NCI-H2227 (cell line): ENCODE data around the gene GLCCI1.
"Not testable (repeated sequence)": the region's sequence is repeated elsewhere in the genome, so short reads cannot be mapped to it uniquely, and the experiment has no call there.

Experiments
- DNase-seq: peaks from one replicate; lab custom pipeline; 2025; ENCODE audit not compliant: unreplicated experiment; lab: John Stamatoyannopoulos, UW

Gene GLCCI1

GRCh38 chr7:8044761-8045430 is 76.3 kb downstream of the GLCCI1 start:
- no peak for DNase-seq

- DNase-seq: not testable (repeated sequence)
These were observed 79.5 kb downstream of the GLCCI1 start for GRCh38 chr7:8048067-8048466.

GRCh38 chr7:8051373-8051772 is 82.8 kb downstream of the GLCCI1 start:
- no peak for DNase-seq

GRCh38 chr7:8051998-8052397 is 83.4 kb downstream of the GLCCI1 start:
- DNase-seq: no peak

GRCh38 chr7:8052824-8053223 is 84.2 kb downstream of the GLCCI1 start:
- DNase-seq: no peak

- DNase-seq: no peak
These were observed 87.8 kb downstream of the GLCCI1 start for GRCh38 chr7:8056439-8056838.

- DNase-seq: no peak
These were observed 89.0 kb downstream of the GLCCI1 start for GRCh38 chr7:8057566-8057965.

GRCh38 chr7:8058322-8058721 is 89.7 kb downstream of the GLCCI1 start:
- no peak for DNase-seq

- no peak for DNase-seq
These were observed 90.3 kb downstream of the GLCCI1 start for GRCh38 chr7:8058852-8059251.

- DNase-seq: no peak
These were observed 91.6 kb downstream of the GLCCI1 start for GRCh38 chr7:8060241-8060640.

GRCh38 chr7:8063300-8063699 is 94.7 kb downstream of the GLCCI1 start:
- DNase-seq: not testable (repeated sequence)

GRCh38 chr7:8063706-8064297 is 95.2 kb downstream of the GLCCI1 start:
- no peak for DNase-seq

- DNase-seq: no peak
These were observed 96.2 kb downstream of the GLCCI1 start for GRCh38 chr7:8064828-8065227.

GRCh38 chr7:8065356-8065813 is 96.8 kb downstream of the GLCCI1 start:
- DNase-seq: no peak

GRCh38 chr7:8068892-8069686 is 100.5 kb downstream of the GLCCI1 start:
- DNase-seq: no peak

- DNase-seq: no peak
These were observed 102.0 kb downstream of the GLCCI1 start for GRCh38 chr7:8070451-8071180.

- no peak for DNase-seq
These were observed 109.8 kb downstream of the GLCCI1 start for GRCh38 chr7:8078418-8078817.

GRCh38 chr7:8082762-8083161 is 114.2 kb downstream of the GLCCI1 start:
- DNase-seq: no peak

GRCh38 chr7:8084836-8085235 is 116.2 kb downstream of the GLCCI1 start:
- DNase-seq: no peak

GRCh38 chr7:8085420-8085819 is 116.8 kb downstream of the GLCCI1 start:
- DNase-seq: no peak

GRCh38 chr7:8086239-8086638 is 117.6 kb downstream of the GLCCI1 start:
- no peak for DNase-seq
